A673 (cell line): ENCODE results near the gene DENND5B.

Experiments used
- CTCF ChIP-seq: fragments of 300-800, 200-600 bp; sonication (generic); conservative IDR thresholded peaks from 2 replicates; pipeline ENCODE4 v1.5.1; 2017; ENCODE audit warnings: low read depth, mild to moderate bottlenecking, antibody characterized with exemption, low read length, moderate library complexity, mixed read lengths
- EZH2 ChIP-seq: fragments of 200-600 bp; sonication (generic); IDR thresholded peaks from 2 replicates; pipeline ENCODE4 v1.6.1; 2017; ENCODE audit warnings: borderline replicate concordance, low read depth, mild to moderate bottlenecking, mixed read lengths, antibody characterized with exemption, low read length; ENCODE audit not compliant: poor library complexity, severe bottlenecking

- TF ChIP-seq CTCF (no peak), EZH2 (no peak)
Observed at GRCh38 chr12:31412292-31412801, 178.6 kb downstream of the DENND5B start.
